ENCODE data around the gene CDCA8.
"Not testable (repeated sequence)": the region's sequence is repeated elsewhere in the genome, so short reads cannot be mapped to it uniquely, and the experiment has no call there.

The CDCA8 gene

GRCh38 chr1:37730376-37730775, 38.1 kb downstream of the CDCA8 start:
- Histone ChIP-seq H3K9ac (ENCODE audit: low read length in 5 of 5) (no peak overlapping the region), H3K4me3 (ENCODE audit: low read depth in 1 of 5, low read length in 5 of 5) (no peak overlapping the region), H3K9me3 (ENCODE audit: control insufficient read depth in 5 of 5, low read length in 5 of 5) (no peaks in the 10 kb centered on the region), H3K36me3 (ENCODE audit: control insufficient read depth in 5 of 5, insufficient read depth in 5 of 5, low read length in 5 of 5) (no peaks in the 10 kb centered on the region), H3K27ac (ENCODE audit: low read depth, low read length) (no peak overlapping the region), H3K4me1 (ENCODE audit: control insufficient read depth in 5 of 5, insufficient read depth in 5 of 5, low read length in 5 of 5) (no peaks in the 10 kb centered on the region), H3K27me3 (ENCODE audit: control insufficient read depth in 5 of 5, insufficient read depth in 4 of 5, low read length in 5 of 5) (peaks cover 15 to 42% (median 32%) of the 10 kb centered on the region in 5 donors)

- H3K27ac ChIP-seq (ENCODE audit: low read depth, low read length): no peak overlapping the region
- peaks cover 23 to 40% (median 29%) of the 10 kb centered on the region in 5 donors for H3K27me3 ChIP-seq (ENCODE audit: control insufficient read depth in 5 of 5, insufficient read depth in 4 of 5, low read length in 5 of 5)
- H3K9me3 ChIP-seq (ENCODE audit: control insufficient read depth in 5 of 5, low read length in 5 of 5): no peaks in the 10 kb centered on the region
- H3K36me3 ChIP-seq (ENCODE audit: control insufficient read depth in 5 of 5, insufficient read depth in 5 of 5, low read length in 5 of 5): no peaks in the 10 kb centered on the region
- no peaks in the 10 kb centered on the region for H3K4me1 ChIP-seq (ENCODE audit: control insufficient read depth in 5 of 5, insufficient read depth in 5 of 5, low read length in 5 of 5)
- H3K9ac ChIP-seq (ENCODE audit: low read length in 5 of 5): no peak overlapping the region
- H3K4me3 ChIP-seq (ENCODE audit: low read depth in 1 of 5, low read length in 5 of 5): no peak overlapping the region
These were observed 39.1 kb downstream of the CDCA8 start for GRCh38 chr1:37731312-37732019.

GRCh38 chr1:37732111-37732780, 39.9 kb downstream of the CDCA8 start:
- Histone ChIP-seq H3K4me1 (ENCODE audit: control insufficient read depth in 5 of 5, insufficient read depth in 5 of 5, low read length in 5 of 5) (no peaks in the 10 kb centered on the region), H3K4me3 (ENCODE audit: low read depth in 1 of 5, low read length in 5 of 5) (no peak overlapping the region), H3K9ac (ENCODE audit: low read length in 5 of 5) (no peak overlapping the region), H3K27me3 (ENCODE audit: control insufficient read depth in 5 of 5, insufficient read depth in 4 of 5, low read length in 5 of 5) (peaks cover 19 to 33% (median 24%) of the 10 kb centered on the region in 5 donors), H3K9me3 (ENCODE audit: control insufficient read depth in 5 of 5, low read length in 5 of 5) (peaks cover 0 to under 1% (median 0%) of the 10 kb centered on the region in 5 donors), H3K36me3 (ENCODE audit: control insufficient read depth in 5 of 5, insufficient read depth in 5 of 5, low read length in 5 of 5) (no peaks in the 10 kb centered on the region), H3K27ac (ENCODE audit: low read depth, low read length) (no peak overlapping the region)

GRCh38 chr1:37734629-37735591, 42.6 kb downstream of the CDCA8 start:
- Histone ChIP-seq H3K27me3 (ENCODE audit: control insufficient read depth in 5 of 5, insufficient read depth in 4 of 5, low read length in 5 of 5) (peaks cover 17 to 32% (median 22%) of the 10 kb centered on the region in 5 donors), H3K4me3 (ENCODE audit: low read depth in 1 of 5, low read length in 5 of 5) (no peak overlapping the region), H3K9ac (ENCODE audit: low read length in 5 of 5) (no peak overlapping the region), H3K27ac (ENCODE audit: low read depth, low read length) (no peak overlapping the region), H3K36me3 (ENCODE audit: control insufficient read depth in 5 of 5, insufficient read depth in 5 of 5, low read length in 5 of 5) (no peaks in the 10 kb centered on the region), H3K9me3 (ENCODE audit: control insufficient read depth in 5 of 5, low read length in 5 of 5) (peaks cover 0 to 2% (median 0%) of the 10 kb centered on the region in 5 donors), H3K4me1 (ENCODE audit: control insufficient read depth in 5 of 5, insufficient read depth in 5 of 5, low read length in 5 of 5) (no peaks in the 10 kb centered on the region)

- H3K27ac ChIP-seq (ENCODE audit: low read depth, low read length); H3K9me3 ChIP-seq (ENCODE audit: control insufficient read depth in 5 of 5, low read length in 5 of 5); H3K9ac ChIP-seq (ENCODE audit: low read length in 5 of 5); H3K4me1 ChIP-seq (ENCODE audit: control insufficient read depth in 5 of 5, insufficient read depth in 5 of 5, low read length in 5 of 5); H3K4me3 ChIP-seq (ENCODE audit: low read depth in 1 of 5, low read length in 5 of 5); H3K36me3 ChIP-seq (ENCODE audit: control insufficient read depth in 5 of 5, insufficient read depth in 5 of 5, low read length in 5 of 5): not testable (repeated sequence)
- H3K27me3 ChIP-seq (ENCODE audit: control insufficient read depth in 5 of 5, insufficient read depth in 4 of 5, low read length in 5 of 5): peaks cover 20 to 43% (median 23%) of the 10 kb centered on the region in 5 donors
These were observed 45.7 kb downstream of the CDCA8 start for GRCh38 chr1:37737975-37738374.

GRCh38 chr1:37738619-37739018, 46.3 kb downstream of the CDCA8 start:
- not testable (repeated sequence) for H3K9ac ChIP-seq (ENCODE audit: low read length in 5 of 5); H3K9me3 ChIP-seq (ENCODE audit: control insufficient read depth in 5 of 5, low read length in 5 of 5); H3K27ac ChIP-seq (ENCODE audit: low read depth, low read length); H3K4me3 ChIP-seq (ENCODE audit: low read depth in 1 of 5, low read length in 5 of 5); H3K36me3 ChIP-seq (ENCODE audit: control insufficient read depth in 5 of 5, insufficient read depth in 5 of 5, low read length in 5 of 5); H3K4me1 ChIP-seq (ENCODE audit: control insufficient read depth in 5 of 5, insufficient read depth in 5 of 5, low read length in 5 of 5)
- H3K27me3 ChIP-seq (ENCODE audit: control insufficient read depth in 5 of 5, insufficient read depth in 4 of 5, low read length in 5 of 5): peaks cover 14 to 39% (median 22%) of the 10 kb centered on the region in 5 donors

- no peaks in the 10 kb centered on the region for H3K4me1 ChIP-seq (ENCODE audit: control insufficient read depth in 5 of 5, insufficient read depth in 5 of 5, low read length in 5 of 5)
These were observed 46.9 kb downstream of the CDCA8 start for GRCh38 chr1:37739222-37739621.

GRCh38 chr1:37741130-37741529, 48.8 kb downstream of the CDCA8 start:
- no peak overlapping the region for H3K4me3 ChIP-seq (ENCODE audit: low read depth in 1 of 5, low read length in 5 of 5)
- H3K36me3 ChIP-seq (ENCODE audit: control insufficient read depth in 5 of 5, insufficient read depth in 5 of 5, low read length in 5 of 5): no peaks in the 10 kb centered on the region
- no peaks in the 10 kb centered on the region for H3K4me1 ChIP-seq (ENCODE audit: control insufficient read depth in 5 of 5, insufficient read depth in 5 of 5, low read length in 5 of 5)
- no peak overlapping the region for H3K9ac ChIP-seq (ENCODE audit: low read length in 5 of 5)
- H3K27me3 ChIP-seq (ENCODE audit: control insufficient read depth in 5 of 5, insufficient read depth in 4 of 5, low read length in 5 of 5): peaks cover 0 to 20% (median 5%) of the 10 kb centered on the region in 5 donors
- peaks cover 0 to 6% (median 2%) of the 10 kb centered on the region in 5 donors for H3K9me3 ChIP-seq (ENCODE audit: control insufficient read depth in 5 of 5, low read length in 5 of 5)
- no peak overlapping the region for H3K27ac ChIP-seq (ENCODE audit: low read depth, low read length)

More at GRCh38 chr1:37739222-37739621, 46.9 kb downstream of the CDCA8 start:
- H3K27ac ChIP-seq (ENCODE audit: low read depth, low read length): no peak overlapping the region
- peaks cover 0 to 6% (median 2%) of the 10 kb centered on the region in 5 donors for H3K9me3 ChIP-seq (ENCODE audit: control insufficient read depth in 5 of 5, low read length in 5 of 5)
- H3K27me3 ChIP-seq (ENCODE audit: control insufficient read depth in 5 of 5, insufficient read depth in 4 of 5, low read length in 5 of 5): peaks cover 11 to 36% (median 18%) of the 10 kb centered on the region in 5 donors
- no peak overlapping the region for H3K4me3 ChIP-seq (ENCODE audit: low read depth in 1 of 5, low read length in 5 of 5)
- H3K9ac ChIP-seq (ENCODE audit: low read length in 5 of 5): no peak overlapping the region
- no peaks in the 10 kb centered on the region for H3K36me3 ChIP-seq (ENCODE audit: control insufficient read depth in 5 of 5, insufficient read depth in 5 of 5, low read length in 5 of 5)

- Histone ChIP-seq H3K27ac (ENCODE audit: low read depth, low read length) (no peak overlapping the region), H3K4me1 (ENCODE audit: control insufficient read depth in 5 of 5, insufficient read depth in 5 of 5, low read length in 5 of 5) (no peaks in the 10 kb centered on the region), H3K9ac (ENCODE audit: low read length in 5 of 5) (no peak overlapping the region), H3K9me3 (ENCODE audit: control insufficient read depth in 5 of 5, low read length in 5 of 5) (peaks cover 3 to 8% (median 5%) of the 10 kb centered on the region in 5 donors), H3K36me3 (ENCODE audit: control insufficient read depth in 5 of 5, insufficient read depth in 5 of 5, low read length in 5 of 5) (no peaks in the 10 kb centered on the region), H3K4me3 (ENCODE audit: low read depth in 1 of 5, low read length in 5 of 5) (no peak overlapping the region), H3K27me3 (ENCODE audit: control insufficient read depth in 5 of 5, insufficient read depth in 4 of 5, low read length in 5 of 5) (peaks cover 1 to 19% (median 5%) of the 10 kb centered on the region in 5 donors)
These were observed 49.3 kb downstream of the CDCA8 start for GRCh38 chr1:37741662-37742061.

Measured in subcutaneous abdominal adipose tissue (tissue), 5 donors.